Adrenal gland (tissue), 12 donors: ENCODE data around the gene CEP135. TPM values are rescaled to one million over a fixed set of nuclear protein-coding genes. Genes with fewer than 3 reads are reported as not detected.

Experiments used
- DNase-seq, 7 donors: peaks; one replicate each; pipeline ENCODE4 v3.0.0-alpha.2; 2019 to 2020
- H3K27ac ChIP-seq, 5 donors: fragments of 200-600 bp; sonication (generic) in 4 of 5; 1 replicate in 3 of 5; 2 replicates in 2 of 5; pipeline versions ENCODE4 v1.5.1 to v1.8.0; 2016 to 2020; ENCODE audit warnings: mild to moderate bottlenecking in 1 of 5
- H3K27me3 ChIP-seq: fragments of 200-600 bp; 2 replicates; pipeline ENCODE4 v1.8.0; 2021
- H3K36me3 ChIP-seq, 2 donors: fragments of 200-600 bp; replicated peaks in 1 of 2; 1 replicate in 1 of 2; 2 replicates in 1 of 2; pipeline versions ENCODE4 v1.5.1 to v1.8.0; 2018 to 2022
- H3K4me1 ChIP-seq, 2 donors: fragments of 200-600 bp; replicated peaks in 1 of 2; 1 replicate in 1 of 2; 2 replicates in 1 of 2; pipeline versions ENCODE4 v1.5.1 to v1.8.0; 2018 to 2021
- H3K4me3 ChIP-seq, 4 donors: fragments of 200-600 bp; sonication (generic) in 3 of 4; one replicate each; pipeline ENCODE4 v1.5.1; 2016 to 2018
- H3K9me3 ChIP-seq, 3 donors: fragments of 200-600 bp; sonication (generic) in 1 of 3; replicated peaks in 1 of 3; 1 replicate in 2 of 3; 2 replicates in 1 of 3; pipeline versions ENCODE4 v1.5.1 to v1.8.0; 2016 to 2021
- POLR2A ChIP-seq, 2 donors: fragments of 450-650 bp; IDR thresholded peaks; one replicate each; pipeline ENCODE4 v1.6.1; 2017; ENCODE audit warnings: antibody characterized with exemption in 2 of 2, mild to moderate bottlenecking in 2 of 2, moderate library complexity in 1 of 2
- WGBS, 4 donors: extraction: QIAGEN DNeasy Blood & Tissue Kit in 2 of 4; methylation state at CpG; one replicate each; pipeline versions ENCODE4 v1.1.5 to v1.1.7; 2013 to 2017; 5-methylcytosine and 5-hydroxymethylcytosine counted together
- intact Hi-C, 2 donors: fragments of 100-400 bp; cut with DNase I; formaldehyde crosslinking; loops; one replicate each; pipeline versions ENCODE4 v1.14.1 to v1.15.0; 2022 to 2023
- polyA plus RNA-seq, 3 donors: library from polyadenylated mRNA; stranded (reverse); fragments of 200-250 nt in 2 of 3; fragments of 350-450 nt in 1 of 3; fragmentation: Illumina TruSeq in 1 of 3; extraction: RNeasy Lipid Tissue Mini Kit (QIAGEN cat#74804) in 1 of 3; gene quantifications; one replicate each; pipeline ENCODE4 v1.2.3, GENCODE V29; 2013 to 2014
- total RNA-seq, 9 donors: library from RNA; depleted of rRNA in 4 of 9; stranded (reverse); fragments of >200 nt in 4 of 9; fragments of 120-200 nt in 1 of 9; fragmentation: NEBNext Ultra II Directional in 1 of 9; extraction: Animal tissue kit (Norgen Biotek cat#: 25700) in 1 of 9; gene quantifications; one replicate each; pipeline versions ENCODE4 v1.1.0 to v1.2.4, GENCODE V29; 2013 to 2023
- TF ChIP-seq, protein P1 (sequence below), 6 experiments: fragments of 450-650 bp in 4 of 6; fragments of 200-600 bp in 2 of 6; sonication (generic) in 1 of 6; IDR thresholded peaks; 1 replicate in 5 of 6; 2 replicates in 1 of 6; pipeline versions ENCODE4 v1.5.1 to v1.8.0; 2016 to 2021; ENCODE audit warnings: antibody characterized with exemption in 6 of 6, mild to moderate bottlenecking in 2 of 6, moderate library complexity in 1 of 6
- donor health status: healthy with polysubstance abuse.
- donor health status: Bipolar disorder and iron deficiency.
- donor health status: DM: yes; HTN: yes; CAD: no.
- donor health status: DM: no; HTN: no; CAD: no.
- donor health status: DM: no; HTN: no; CAD: no.
- donor health status: DM: yes; HTN: yes; CAD: no.

Gene CEP135
- total and polyA plus RNA-seq, 12 donors = 1.0 to 7.5 (median 3.2) TPM

DNA sequence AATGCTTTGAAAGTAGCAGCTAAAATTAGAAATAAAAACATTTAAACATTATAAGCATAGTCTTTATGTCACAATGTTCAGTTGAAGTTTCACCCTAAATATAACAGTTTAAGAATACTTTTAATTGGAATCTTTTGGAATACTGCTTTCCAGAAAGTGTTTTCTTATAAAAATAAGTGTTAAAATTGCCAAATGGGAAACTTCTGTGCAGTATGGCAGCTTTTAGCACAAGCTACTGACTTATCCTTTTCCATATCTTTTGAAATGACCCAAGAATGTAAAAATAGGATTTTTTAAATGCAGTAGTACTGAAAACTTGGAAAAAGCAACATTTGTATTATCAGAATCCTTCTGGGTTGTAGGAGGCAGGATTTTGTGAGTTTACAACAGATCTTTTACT is 34.2 kb downstream of the CEP135 start:
- TF ChIP-seq POLR2A (IDR thresholded peaks at IDR 0.05) = no peak
- TF ChIP-seq, protein P1, sequence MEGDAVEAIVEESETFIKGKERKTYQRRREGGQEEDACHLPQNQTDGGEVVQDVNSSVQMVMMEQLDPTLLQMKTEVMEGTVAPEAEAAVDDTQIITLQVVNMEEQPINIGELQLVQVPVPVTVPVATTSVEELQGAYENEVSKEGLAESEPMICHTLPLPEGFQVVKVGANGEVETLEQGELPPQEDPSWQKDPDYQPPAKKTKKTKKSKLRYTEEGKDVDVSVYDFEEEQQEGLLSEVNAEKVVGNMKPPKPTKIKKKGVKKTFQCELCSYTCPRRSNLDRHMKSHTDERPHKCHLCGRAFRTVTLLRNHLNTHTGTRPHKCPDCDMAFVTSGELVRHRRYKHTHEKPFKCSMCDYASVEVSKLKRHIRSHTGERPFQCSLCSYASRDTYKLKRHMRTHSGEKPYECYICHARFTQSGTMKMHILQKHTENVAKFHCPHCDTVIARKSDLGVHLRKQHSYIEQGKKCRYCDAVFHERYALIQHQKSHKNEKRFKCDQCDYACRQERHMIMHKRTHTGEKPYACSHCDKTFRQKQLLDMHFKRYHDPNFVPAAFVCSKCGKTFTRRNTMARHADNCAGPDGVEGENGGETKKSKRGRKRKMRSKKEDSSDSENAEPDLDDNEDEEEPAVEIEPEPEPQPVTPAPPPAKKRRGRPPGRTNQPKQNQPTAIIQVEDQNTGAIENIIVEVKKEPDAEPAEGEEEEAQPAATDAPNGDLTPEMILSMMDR (IDR thresholded peaks at IDR 0.05) = no peak
- intact Hi-C loops = no loop called here
- no peaks in the 10 kb centered on the region for H3K4me1 ChIP-seq
- no peaks in the 10 kb centered on the region for H3K27me3 ChIP-seq
- H3K4me3 ChIP-seq = no peak overlapping the region
- DNase-seq = no peak
- H3K36me3 ChIP-seq = no peaks in the 10 kb centered on the region
- no peaks in the 10 kb centered on the region for H3K9me3 ChIP-seq
- H3K27ac ChIP-seq = no peak overlapping the region

DNA sequence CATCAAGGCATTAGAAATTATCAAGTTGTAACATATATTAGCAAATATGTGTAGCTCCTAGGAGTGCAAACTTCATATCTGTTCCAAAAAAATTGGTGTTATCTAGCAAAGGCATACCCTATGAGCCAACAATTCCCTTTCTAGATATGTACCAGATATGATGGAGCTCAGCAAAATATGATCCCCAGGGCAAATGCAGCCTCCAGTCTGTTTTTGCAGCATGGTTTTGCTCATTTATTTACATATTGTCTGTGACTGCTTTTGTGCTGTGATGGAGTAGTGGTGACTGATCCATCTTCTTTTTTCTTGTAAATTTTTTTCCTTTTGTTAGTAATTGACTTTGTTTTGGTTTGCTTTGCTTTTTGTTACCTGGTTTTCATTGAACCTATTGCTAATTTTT is 41.0 kb downstream of the CEP135 start:
- Histone ChIP-seq H3K36me3 (no peaks in the 10 kb centered on the region), H3K27me3 (no peaks in the 10 kb centered on the region), H3K4me3 (no peak overlapping the region), H3K9me3 (no peaks in the 10 kb centered on the region), H3K4me1 (no peaks in the 10 kb centered on the region), H3K27ac (no peak overlapping the region)
- intact Hi-C loops = no loop called here
- no peak for DNase-seq
- no peak for TF ChIP-seq POLR2A (IDR thresholded peaks at IDR 0.05)
- TF ChIP-seq, protein P1 (IDR thresholded peaks at IDR 0.05) = no peak

DNA sequence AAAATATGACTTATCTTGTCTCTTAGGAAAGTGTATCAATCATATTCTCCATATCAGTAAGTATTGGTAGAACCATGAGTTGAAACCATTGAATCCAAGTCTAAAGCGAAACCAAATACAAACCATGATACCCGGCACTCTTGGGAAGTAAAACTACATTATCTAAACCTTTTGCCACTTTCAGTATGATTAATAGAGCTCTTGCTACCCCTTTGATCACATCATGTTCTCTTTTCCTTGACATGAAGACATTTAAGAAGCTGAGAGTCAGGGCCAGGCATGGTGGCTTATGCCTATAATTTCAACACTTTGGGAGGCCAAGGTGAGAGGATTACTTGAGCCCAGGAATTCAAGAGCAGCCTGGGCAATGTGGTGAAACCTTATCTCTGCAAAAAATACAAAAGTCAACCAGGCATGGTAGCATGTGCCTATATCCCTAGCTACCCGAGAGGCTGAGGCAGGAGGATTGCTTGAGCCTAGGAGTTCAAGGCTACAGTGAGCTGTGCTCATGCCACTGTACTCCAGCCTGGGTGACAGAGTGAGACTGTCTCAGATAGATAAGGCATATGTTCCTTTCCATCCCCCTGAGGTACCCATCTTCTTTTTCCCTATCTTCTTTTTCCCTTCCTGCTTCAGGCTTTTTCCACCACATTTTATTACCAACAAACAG is 45.4 kb downstream of the CEP135 start:
- Histone ChIP-seq H3K4me3 (no peak overlapping the region), H3K9me3 (no peaks in the 10 kb centered on the region), H3K27me3 (no peaks in the 10 kb centered on the region), H3K4me1 (no peaks in the 10 kb centered on the region), H3K36me3 (no peaks in the 10 kb centered on the region), H3K27ac (no peak overlapping the region)
- no peak for DNase-seq
- intact Hi-C loops = no loop called here
- no peak for TF ChIP-seq POLR2A (IDR thresholded peaks at IDR 0.05)
- TF ChIP-seq, protein P1 (IDR thresholded peaks at IDR 0.05) = no peak
- 88 to 93% (median 90%) methylated on average over 3 of the region's 3 CpGs for WGBS, 4 donors

DNA sequence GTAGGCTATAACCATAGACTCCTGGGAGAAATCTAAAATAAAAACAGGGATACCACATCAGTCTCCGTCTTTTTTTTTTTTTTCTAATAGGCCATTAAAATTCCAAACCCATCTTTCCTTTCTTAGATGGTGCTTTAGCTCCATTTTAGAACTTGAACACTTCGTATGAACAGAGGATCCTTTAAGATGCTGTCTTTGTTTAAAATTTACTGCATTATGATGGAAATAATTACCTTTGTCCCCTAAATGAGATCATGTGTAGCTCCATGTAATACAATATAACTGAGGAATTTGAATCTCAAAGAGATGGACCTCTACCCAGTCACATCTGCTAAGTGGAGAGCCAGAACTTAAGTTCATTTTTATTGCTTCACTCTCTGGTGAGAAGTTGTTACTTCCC is 47.9 kb downstream of the CEP135 start:
- H3K36me3 ChIP-seq = no peaks in the 10 kb centered on the region
- no peak overlapping the region for H3K27ac ChIP-seq
- H3K9me3 ChIP-seq = no peaks in the 10 kb centered on the region
- intact Hi-C loops = no loop called here
- 95 to 97% (median 95%) methylated on average over 2 of the region's 2 CpGs for WGBS, 4 donors
- DNase-seq = no peak
- no peak overlapping the region for H3K4me3 ChIP-seq
- no peaks in the 10 kb centered on the region for H3K27me3 ChIP-seq
- H3K4me1 ChIP-seq = no peaks in the 10 kb centered on the region
- TF ChIP-seq POLR2A (IDR thresholded peaks at IDR 0.05) = no peak
- TF ChIP-seq, protein P1 (IDR thresholded peaks at IDR 0.05) = no peak
